CD4-positive, alpha-beta T cell treated with Interferon alpha-2 for 1 hour (primary cell): ENCODE measurements around the gene LYPD3.

Experiments used
- DNase-seq, 2 donors: peaks; one replicate each; pipeline ENCODE4 v3.0.0-alpha.2; 2020 to 2022

The LYPD3 gene

DNA sequence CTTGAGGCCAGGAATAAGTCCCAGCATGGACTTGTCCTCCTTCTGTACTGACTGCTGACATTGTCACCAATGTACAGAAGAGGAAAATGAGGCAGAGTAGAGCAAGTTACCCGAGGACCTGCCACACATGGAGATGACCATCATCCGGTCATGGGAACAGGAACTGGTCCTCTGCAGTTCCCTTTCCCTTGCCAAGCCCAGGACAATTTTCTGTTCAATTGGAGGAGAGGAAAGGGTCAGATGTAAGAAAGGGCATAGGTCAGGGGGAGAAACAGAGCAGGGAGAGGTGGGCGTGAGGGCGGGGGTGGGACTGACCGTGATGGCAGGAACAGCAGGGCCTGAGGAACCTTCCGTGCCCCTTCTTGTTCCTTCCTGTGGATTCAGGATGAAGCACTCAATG lies 20.5 kb upstream of the LYPD3 start:
- no peak for DNase-seq

DNA sequence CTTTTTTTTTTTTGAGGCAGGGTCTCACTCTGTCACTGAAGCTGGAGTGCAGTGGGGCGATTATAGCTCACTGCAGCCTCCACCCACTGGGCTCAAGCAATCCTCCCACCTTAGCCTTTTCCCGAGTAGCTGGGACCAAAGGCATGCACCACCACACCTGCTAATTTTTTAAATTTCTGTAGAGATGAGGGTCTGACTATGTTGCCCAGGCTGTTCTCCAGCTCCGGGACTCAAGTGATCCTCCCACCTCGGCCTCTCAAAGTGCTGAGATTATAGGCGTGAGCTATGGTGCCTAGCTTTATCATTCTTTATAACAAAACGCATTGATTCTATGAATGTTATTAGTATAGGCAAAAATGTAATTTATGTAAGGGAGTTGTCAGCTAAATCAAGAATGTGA lies 17.9 kb upstream of the LYPD3 start:
- DNase-seq = no peak

DNA sequence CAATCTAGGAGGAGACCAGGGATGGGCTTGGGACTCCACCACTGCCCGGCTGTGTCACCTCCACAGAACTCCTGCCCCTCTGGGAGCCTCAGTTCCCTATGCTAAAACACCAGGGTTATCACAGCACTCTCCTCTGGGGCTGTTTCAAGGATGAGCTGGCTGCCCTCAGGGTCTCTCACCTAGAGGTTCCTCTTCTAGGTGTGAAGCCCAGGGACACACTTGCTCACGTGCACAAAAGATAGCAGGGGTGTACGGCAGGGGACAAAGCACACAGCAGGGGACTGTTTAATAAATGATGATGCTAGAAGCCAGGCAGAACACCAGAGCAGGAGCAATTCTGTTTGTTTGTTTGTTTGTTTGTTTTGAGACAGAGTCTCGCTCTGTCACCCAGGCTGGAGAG lies 16.8 kb upstream of the LYPD3 start:
- no peak for DNase-seq

DNA sequence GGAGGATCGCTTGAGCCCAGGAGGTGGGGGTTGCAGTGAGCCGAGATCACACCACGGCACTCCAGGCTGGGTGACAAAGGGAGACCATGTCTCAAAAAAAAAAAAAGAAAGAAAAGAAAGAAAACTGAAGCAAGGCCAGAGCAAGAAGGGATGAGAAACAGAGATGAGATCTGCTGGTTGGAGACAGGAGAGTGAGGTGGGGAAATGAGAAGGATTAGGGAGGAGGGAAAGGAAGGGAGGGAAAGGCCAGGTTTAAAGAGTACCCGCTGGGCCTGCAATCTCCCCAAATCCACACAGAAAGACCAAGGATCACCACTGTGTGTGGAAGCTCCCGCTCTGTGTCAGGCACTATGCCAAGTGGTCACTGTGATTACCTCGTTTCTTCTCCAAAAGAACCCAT lies 16.3 kb upstream of the LYPD3 start:
- no peak for DNase-seq

DNA sequence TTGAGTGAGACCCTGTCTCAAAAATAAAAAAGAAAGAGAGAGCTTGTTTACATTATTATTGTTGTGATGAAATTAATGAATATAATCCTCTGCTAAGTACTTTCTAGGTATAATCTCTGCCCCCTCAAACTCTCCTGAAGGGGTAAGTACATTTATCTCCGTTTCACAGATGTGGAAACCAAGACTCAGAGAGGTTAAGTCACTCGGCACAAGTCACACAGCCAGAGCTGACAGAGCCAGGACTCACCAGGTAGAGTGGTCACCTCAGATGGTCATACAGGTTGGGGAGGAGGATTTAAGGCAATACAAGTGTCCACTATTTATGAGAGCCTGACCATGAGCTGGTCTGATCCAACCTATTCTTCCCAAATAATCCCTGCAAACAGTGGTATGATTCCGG lies 15.2 kb upstream of the LYPD3 start:
- no peak for DNase-seq

DNA sequence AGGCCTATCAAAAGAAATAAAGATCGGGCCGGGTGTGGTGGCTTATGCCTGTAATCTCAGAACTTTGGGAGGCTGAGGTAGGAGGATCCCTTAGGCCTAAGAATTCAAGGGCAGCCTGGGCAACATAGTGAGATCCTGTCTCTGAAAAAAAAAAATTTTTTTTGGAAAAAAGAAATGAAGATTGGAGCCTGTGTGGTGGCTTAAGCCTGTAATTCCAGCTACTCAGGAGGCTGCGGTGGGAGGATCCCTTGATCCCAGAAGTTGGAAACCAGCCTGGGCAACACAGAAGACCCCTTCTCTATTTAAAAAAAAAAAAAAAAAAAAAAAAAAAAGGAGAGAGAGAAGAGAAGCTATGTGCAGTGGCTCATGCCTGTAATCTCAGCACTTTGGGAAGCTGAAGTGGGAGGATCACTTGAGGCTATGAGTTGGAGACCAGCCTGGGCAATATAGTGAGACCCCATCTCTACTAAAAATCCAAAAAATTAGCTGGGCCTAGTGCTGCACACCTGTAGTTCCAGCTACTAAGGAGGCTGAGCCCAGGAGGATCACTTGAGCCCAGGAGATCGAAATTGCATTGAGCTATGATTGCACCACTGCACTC lies 14.7 kb upstream of the LYPD3 start:
- no peak for DNase-seq

DNA sequence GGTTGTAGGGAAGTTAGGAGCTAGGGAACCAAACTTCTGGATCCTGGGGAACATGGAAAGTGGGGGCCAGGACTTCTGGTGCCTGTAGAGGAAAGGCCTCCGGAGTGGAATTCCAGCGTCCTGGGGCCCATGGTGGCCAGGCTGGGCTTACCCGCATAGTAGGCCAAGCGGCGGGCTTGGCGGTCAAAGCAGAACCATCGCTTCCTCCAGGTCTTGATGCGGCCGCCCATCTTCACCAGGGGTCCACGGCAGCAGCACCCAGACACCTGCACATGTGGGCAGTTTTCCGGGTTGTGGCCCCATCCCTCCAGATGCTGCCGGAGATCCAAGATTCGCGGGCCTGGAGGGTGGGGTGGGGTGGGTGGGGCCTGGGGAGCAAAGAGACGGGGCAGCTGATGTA lies 13.8 kb upstream of the LYPD3 start:
- no peak for DNase-seq

DNA sequence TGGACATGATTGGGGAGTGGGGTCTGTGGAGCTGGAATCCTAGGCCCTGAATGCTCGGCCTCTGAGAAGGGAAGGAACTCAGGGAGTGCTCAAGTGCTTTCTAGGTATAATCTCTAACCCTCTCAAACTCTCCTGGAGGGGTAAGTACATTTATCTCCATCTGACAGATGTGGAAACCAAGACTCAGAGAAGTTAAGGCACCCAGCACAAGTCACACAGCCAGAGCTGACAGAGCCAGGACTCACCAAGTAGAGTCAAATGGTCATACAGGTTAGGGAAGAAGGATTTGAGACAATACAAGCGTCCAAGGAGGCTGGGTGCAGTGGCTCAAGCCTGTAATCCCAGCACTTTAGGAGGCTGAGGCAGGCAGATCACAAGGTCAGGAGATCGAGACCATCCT lies 12.9 kb upstream of the LYPD3 start:
- no peak for DNase-seq

DNA sequence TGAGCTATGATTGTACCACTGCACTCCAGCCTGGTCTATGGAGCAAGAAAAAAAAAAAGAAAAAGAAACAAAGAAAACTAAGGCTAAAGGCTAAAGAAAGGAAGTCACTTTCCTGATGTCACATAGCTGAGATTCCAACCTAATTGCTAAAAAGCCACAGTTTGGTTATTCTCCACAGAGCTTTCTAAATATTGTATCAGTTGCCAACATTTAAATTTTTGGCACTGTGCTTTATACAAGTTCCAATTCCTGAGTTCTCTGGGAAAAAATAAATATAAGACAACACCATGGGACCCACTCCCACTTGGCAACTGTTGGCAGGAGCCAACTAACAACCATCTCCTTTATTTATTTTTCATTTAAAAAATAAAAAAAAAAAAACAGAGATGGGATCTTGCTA lies 11.2 kb upstream of the LYPD3 start:
- DNase-seq = no peak

DNA sequence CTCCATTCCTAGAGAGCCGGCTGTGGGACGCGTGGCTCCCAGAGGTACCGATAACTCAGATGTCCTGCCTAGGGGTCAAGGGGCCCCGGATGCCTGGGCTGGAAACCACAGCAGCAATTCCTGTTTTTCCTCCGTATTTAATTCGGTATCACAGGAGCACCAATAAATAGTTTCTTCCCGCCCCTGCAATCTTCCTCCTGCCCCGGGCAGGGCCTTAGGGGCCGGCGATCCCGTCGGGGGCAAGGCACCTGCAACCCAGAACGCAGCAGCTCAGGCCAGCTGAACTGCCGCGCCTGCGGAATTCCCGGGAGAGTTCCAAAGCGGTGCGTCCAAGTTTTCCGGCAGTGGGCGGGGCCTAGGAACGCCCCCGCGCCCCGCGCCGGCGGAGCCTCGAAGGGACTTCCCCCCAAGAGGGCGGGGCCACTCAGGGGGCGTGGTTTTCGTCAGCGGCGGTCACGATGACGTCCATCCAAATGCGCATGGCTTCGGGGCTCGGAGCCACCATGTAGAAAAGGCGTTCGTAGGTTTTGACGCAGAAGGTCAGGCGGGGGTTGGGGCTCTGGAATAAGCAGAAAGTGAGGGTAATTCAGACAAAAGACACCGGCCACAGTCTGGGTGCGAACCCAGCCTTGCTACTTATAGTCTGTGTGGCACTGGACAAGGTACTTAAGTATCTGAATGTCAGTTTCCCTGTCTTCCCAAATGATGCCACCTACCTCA lies 9.7 kb upstream of the LYPD3 start:
- peak; percentile 94 to 96 for DNase-seq

DNA sequence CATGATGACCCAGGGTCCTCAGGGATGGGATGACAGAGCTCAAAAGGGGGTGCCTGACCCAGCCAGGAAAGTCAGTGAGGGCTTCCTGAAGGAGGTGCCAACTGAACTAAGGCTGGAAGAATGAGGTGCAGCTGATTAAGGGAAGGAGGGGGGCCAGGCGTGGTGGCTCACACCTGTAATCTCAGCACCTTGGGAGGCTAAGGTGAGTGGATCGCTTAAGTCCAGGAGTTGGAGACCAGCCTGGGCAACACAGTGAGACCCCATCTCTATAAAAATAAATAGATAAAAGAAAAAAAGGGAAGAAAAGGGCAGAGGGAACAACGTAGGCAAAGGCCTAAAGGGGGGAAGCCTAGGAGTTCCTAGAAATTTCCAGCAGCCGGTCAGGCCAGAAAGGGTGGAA lies 9.1 kb upstream of the LYPD3 start:
- no peak for DNase-seq

DNA sequence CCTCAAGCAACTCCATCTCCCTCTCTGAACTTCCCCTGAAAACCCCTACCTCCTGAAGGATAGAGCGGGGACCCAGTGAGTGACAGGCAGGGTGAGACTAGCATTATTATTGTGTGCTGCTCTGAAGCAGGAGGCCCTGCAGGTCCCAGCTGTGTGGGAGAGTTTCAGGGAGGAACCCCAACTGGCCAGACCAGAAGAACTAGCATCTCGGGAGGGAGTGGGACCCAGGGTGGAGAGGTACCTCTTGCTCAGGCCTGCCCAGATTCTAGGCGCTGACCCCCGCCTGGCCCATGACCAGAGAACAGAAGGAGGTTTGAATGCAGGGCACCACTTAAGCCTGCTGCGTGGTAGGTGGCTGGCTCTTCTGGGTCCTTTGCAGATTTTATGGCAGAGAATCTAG lies 5.7 kb upstream of the LYPD3 start:
- DNase-seq = no peak

DNA sequence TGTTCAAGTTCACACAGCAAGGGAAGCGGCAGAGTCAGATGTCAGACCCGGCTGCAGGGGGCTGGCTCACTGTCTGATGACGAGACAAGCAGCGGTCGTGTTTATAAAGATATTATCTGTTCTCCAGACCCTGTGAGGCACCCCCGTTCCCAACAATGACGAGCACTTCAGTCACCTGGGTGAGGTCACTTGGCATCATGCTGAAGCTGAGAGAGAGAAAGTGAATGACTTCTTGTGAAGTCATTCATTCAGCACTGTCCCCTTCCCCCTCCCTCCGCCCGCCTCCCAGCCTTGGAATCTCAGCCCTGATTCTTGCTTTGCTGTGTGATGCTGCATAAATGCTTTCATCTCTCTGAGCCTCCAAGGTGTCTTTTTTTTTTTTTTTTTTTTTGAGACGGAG lies 4.9 kb upstream of the LYPD3 start:
- peak; percentile 61 to 84 for DNase-seq

DNA sequence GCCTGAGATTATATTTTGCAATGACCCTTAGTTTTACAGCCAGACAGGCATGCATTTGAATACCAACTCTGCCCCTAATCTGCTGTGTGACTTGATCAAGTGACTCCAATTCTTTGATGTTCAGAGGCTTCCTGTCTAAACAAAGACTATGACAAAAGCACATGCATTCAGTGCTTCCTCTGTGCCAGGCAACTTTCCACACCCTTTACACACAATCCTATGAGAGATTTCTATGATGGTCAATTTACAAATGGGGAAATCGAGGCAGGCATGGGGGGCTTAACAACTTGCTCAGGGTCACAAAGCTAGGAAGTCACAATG lies 3.7 kb upstream of the LYPD3 start:
- peak; percentile 10 to 57 for DNase-seq

DNA sequence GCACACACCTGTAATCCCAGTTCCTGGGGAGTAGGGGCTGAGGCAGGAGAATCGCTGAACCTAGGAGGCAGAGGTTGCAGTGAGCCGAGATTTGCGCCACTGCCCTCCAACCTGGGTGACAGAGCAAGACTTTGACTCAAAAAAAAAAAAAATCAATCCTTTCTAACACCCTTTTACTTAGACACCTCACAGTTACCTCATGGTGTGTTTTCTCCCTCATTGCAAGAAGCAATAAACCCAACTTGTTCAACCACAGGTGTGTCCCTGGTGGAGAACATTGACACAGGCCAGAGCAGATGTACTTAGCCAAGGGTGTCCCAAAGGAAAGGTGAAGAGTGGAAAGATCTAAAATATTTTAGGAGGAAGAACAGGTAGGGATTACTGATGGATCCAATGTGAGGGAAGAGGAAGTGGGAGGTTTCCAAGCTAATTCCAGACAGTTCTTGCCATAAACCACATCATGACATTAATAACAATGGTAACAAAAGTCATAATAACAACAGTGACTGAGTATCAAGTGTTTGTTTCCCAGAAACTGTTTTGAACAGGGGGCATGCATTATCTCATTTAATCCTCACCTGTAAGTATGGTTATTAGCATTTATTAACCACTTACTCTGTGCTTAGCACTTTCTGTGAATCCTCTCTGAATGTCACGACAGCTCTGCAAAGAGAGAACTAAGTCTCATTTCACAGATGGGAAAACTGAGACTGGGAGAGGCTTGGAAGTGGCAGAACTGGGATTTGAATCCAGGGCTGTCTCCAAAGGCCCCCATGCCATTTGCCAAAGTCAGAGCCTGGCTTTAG lies 3.1 kb upstream of the LYPD3 start:
- no peak for DNase-seq

DNA sequence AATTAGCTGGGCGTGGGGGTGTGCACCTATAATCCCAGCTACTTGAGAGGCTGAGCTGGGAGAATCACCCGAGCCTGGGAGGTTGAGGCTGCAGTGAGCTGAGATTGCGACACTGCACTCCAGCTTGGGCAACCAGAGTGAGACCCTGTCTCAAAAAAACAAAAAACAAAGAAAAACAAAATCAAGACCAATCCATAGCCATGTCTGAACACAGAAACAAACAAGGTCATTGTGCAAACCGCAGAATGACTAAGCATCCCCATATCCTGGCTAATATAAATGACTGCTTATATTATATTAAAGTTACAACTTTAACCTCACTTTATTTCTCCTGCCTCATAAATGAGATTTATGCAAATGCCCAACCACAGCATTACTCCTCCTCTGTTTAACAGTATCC lies 2.3 kb upstream of the LYPD3 start:
- DNase-seq = no peak

DNA sequence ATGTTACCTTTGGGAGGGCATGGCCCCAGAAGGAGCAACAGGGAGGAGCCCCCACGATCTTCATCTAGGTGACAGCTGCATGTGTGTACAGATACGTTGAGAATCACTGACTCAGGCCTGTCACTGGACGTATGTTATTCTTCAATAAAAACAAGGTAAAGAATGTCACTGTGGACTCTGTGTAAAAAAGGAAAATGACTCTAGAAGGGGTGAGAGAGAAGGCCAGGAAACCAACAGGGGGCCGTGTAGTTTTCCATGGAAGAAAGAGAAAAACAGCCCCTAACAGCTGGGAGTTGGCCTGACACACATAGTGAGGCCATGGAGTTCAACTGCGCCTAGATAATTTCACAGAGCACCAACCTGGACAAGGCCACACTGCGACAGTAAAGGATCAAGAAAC lies 1.9 kb upstream of the LYPD3 start:
- DNase-seq = no peak

DNA sequence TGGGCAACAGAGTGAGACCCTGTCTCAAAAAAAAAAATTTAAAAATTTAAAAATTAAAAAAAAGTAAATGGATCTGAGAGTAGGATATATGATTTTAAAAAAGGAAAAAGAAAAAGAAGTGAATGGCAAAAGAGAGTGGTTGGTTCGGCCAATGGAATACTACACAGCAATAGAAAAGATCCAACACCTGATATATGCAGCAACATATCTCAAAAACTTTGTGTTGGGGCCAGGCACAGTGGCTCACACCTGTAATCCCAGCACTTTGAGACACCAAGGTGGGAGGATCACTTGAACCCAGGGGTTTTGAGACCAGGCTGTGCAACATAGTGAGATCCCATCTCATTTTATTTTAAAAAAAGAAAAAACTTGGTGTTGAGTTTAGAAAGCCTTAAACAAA lies 1.4 kb upstream of the LYPD3 start:
- DNase-seq = no peak

DNA sequence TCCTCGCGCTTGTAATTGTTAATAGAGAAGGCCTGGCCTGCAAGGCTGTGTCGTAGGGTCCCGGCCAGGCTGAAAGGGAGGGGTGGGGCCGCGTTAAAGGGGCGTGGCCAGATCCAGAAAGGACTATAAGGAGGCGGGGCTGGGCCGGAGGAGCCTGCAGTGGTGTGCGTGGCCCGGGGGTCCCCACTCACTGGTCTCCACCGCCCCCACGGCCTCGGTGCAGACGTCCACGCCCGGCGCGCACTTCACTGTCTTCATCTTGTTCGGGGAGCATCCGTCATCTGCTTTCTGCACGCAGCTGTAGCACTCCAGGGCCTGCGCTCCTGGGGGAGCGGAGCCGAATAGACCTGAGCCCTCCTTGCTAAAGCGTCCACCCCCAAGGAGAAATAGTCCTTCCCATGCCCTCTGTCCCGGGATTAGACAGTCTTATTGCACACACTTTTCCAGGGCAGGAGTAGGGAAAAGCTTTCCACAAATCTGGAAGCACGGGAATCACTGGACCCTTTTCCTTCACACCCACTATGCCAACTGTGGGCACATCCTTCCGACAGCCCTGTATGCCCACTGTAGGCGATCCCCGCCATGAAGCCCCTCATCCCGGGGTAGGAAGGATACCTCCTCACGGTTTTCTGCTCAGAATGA lies 1.2 kb downstream of the LYPD3 start:
- no peak for DNase-seq

DNA sequence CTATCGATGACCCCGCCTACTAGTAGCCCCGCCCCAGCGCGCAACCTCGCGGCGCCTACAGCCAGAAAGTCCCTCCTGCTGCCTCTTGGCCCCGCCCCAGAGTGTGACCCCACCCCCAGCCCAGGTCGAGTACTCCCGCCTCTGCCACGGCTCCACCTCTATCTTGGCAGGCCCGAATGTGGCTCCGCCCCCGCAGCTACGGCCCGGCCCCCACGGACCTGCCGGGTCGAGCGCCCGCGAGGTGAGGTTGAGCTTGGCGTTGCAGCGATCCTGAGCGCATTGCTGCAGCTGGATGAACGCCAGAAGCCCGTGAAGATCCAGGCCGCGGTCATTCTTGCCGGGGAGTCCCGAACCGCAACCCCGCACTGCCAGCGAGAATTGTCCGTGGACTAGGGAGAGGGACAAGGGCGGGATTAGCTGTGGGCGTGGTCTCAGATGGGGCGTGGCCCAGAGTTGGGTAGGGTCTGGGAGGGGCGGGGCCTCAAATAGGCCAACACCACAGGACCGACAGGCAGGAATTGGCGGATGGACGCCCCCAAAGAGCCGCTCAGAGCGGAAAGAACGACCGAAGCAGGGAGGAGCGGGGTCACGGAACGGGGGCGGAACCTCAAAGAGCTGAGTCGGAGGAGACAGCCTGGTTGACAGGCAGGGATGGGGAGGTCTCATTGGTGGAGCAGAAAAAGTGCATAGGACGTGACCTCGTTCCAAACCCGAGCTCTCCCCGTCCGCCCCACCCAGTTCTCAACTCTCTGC lies 1.9 kb downstream of the LYPD3 start:
- peak; percentile 99 to 100 for DNase-seq

DNA sequence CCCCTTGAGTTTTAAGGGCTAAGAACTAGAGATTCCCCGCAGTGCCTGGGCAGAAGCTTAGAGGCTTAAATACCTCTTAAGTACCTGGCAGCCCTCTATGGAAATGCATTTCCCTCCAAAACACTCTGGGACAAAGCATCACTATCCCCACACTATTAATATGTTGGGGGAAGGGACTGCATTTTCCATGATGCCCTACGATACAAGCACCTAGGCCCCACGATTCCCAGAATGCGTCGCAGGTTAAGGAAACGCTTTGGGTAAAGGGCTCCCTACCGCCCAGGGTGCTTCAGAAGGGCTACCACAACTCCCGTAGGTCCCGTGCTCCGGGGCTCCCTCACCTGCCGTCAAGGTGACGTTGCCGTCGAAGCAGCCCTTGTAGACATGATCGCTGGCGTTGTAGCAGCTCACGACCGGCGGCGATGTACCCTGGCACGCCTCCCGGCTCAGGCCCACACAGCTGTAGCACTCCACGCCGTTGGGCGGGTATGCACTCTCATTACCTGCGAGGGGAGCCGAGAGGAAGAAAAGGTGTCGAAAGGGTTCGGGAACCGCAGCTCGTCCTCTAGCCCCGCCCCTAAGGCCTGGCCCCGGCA lies 2.5 kb downstream of the LYPD3 start:
- DNase-seq = no peak

DNA sequence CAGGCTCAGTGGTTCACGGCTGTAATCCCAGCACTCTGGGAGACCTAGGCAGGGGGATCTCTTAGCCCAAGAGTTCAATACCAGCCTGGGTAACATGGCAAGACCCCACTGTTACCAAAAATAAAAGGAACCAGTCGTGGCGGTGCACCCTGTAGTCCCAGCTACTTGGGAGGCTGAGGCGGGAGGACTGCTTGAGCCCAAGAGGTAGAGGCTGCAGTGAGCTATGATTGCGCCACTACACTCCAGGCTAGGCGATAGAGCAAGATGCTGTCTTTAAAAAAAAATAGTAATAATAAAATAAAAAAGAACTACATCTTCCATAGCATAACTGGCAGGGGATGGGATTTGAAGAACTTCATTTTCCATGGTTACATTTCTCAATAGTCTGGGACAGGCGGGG lies 3.0 kb downstream of the LYPD3 start:
- DNase-seq = no peak

DNA sequence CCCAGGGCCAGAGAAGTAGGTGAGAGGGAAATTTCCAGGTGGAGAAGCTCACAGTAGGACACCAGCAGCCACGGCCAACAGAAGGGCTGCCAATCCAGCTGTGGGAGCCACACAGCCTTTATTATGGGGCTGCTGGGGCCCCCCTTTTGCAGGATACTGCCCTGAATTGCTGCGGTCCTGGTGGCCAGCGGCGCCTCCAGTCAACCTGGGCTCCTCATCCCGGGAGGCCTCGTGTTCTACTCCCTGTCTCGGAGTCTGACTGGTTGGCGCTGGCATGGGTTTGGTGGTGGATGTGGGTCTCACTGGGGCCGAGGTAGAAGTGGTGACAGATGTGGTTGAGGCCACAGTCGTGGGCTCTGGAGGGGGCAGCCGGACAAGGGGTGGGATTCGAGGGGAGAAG lies 4.1 kb downstream of the LYPD3 start:
- no peak for DNase-seq
